Neural cell (in vitro differentiated cells): Measurements from ENCODE around the gene LAG3. TPM values are rescaled to one million over a fixed set of nuclear protein-coding genes. Genes with fewer than 3 reads are reported as not detected.

Experiments used
- H2AFZ ChIP-seq: fragments of 200-600, 300-800 bp; sonication (generic), shearing (Covaris generic); 2 replicates; pipeline ENCODE4 v1.6.0; 2014; ENCODE audit warnings: low read depth, mild to moderate bottlenecking, antibody characterized with exemption, low read length, moderate library complexity
- H3F3A ChIP-seq: fragments of 200-600 bp; shearing (Covaris generic); 2 replicates; pipeline ENCODE4 v1.6.1; 2016; ENCODE audit warnings: mild to moderate bottlenecking, moderate library complexity, mixed read lengths, antibody characterized with exemption, low read length; ENCODE audit not compliant: insufficient read depth, poor library complexity, severe bottlenecking
- H3K27ac ChIP-seq: fragments of 200-600, 300-800 bp; sonication (generic), shearing (Covaris generic); 2 replicates; pipeline ENCODE4 v1.5.1; 2014; ENCODE audit warnings: mild to moderate bottlenecking, low read length, moderate library complexity
- H3K27me3 ChIP-seq: fragments of 300-800, 200-600 bp; sonication (generic), shearing (Covaris generic); 2 replicates; pipeline ENCODE4 v1.6.0; 2014; ENCODE audit warnings: mild to moderate bottlenecking, low read depth, low read length, moderate library complexity; ENCODE audit not compliant: insufficient read depth
- H3K36me3 ChIP-seq: fragments of 300-800, 200-600 bp; sonication (generic), shearing (Covaris generic); 2 replicates; pipeline ENCODE4 v1.5.1; 2014; ENCODE audit warnings: mild to moderate bottlenecking, antibody characterized with exemption, low read length, moderate library complexity; ENCODE audit not compliant: insufficient read depth
- H3K4me2 ChIP-seq: fragments of 300-800, 200-600 bp; sonication (generic), shearing (Covaris generic); 2 replicates; pipeline ENCODE4 v1.6.0; 2014; ENCODE audit warnings: mild to moderate bottlenecking, low read length
- H3K4me3 ChIP-seq: fragments of 300-800, 200-600 bp; sonication (generic), shearing (Covaris generic); 2 replicates; pipeline ENCODE4 v1.5.1; 2014; ENCODE audit warnings: mild to moderate bottlenecking, low read length, moderate library complexity
- H3K79me2 ChIP-seq: fragments of 200-600 bp; shearing (Covaris generic); replicated peaks from 2 replicates; pipeline ENCODE4 v1.6.0; 2014; ENCODE audit warnings: mild to moderate bottlenecking, low read length, moderate library complexity; ENCODE audit not compliant: insufficient read depth
- H3K9ac ChIP-seq: fragments of 300-800, 200-600 bp; sonication (generic), shearing (Covaris generic); 2 replicates; pipeline ENCODE4 v1.6.1; 2016; ENCODE audit warnings: mild to moderate bottlenecking, low read length, mixed read lengths
- H3K9me2 ChIP-seq: fragments of 200-600 bp; shearing (Covaris generic); 2 replicates; pipeline ENCODE4 v1.6.1; 2016; ENCODE audit warnings: mild to moderate bottlenecking, low read length, mixed read lengths; ENCODE audit not compliant: insufficient read depth
- H3K9me3 ChIP-seq: fragments of 200-600, 300-800 bp; sonication (generic), shearing (Covaris generic); 2 replicates; pipeline ENCODE4 v1.6.1; 2016; ENCODE audit warnings: mild to moderate bottlenecking, mixed run types, low read length, moderate library complexity, mixed read lengths
- H4K20me1 ChIP-seq: fragments of 200-600 bp; shearing (Covaris generic); 2 replicates; pipeline ENCODE4 v1.6.1; 2016; ENCODE audit warnings: mild to moderate bottlenecking, mixed run types; ENCODE audit not compliant: insufficient read depth
- CTCF ChIP-seq: fragments of 450-650 bp; IDR thresholded peaks from 2 replicates; pipeline ENCODE4 v1.5.1; 2014; ENCODE audit warnings: antibody characterized with exemption, mild to moderate bottlenecking, moderate library complexity; ENCODE audit not compliant: poor library complexity, severe bottlenecking
- EP300 ChIP-seq: fragments of 450-650 bp; conservative IDR thresholded peaks from 2 replicates; pipeline ENCODE4 v1.6.1; 2014; ENCODE audit warnings: antibody characterized with exemption, mild to moderate bottlenecking, moderate library complexity; ENCODE audit not compliant: poor library complexity, severe bottlenecking
- EZH2 ChIP-seq: fragments of 200-600, 300-800 bp; shearing (Covaris generic), sonication (generic); IDR thresholded peaks from 2 replicates; pipeline ENCODE4 v1.6.1; 2014; ENCODE audit warnings: antibody characterized with exemption, low read length, borderline replicate concordance, mild to moderate bottlenecking; ENCODE audit not compliant: insufficient read depth, poor library complexity, severe bottlenecking
- MXI1 ChIP-seq: fragments of 450-650 bp; conservative IDR thresholded peaks from 2 replicates; pipeline ENCODE4 v1.6.1; 2014; ENCODE audit warnings: antibody characterized with exemption, mild to moderate bottlenecking; ENCODE audit not compliant: poor library complexity, severe bottlenecking
- POLR2AphosphoS5 ChIP-seq: IDR thresholded peaks from 2 replicates; pipeline ENCODE4 v1.6.1; 2012
- RAD21 ChIP-seq: fragments of 450-650 bp; conservative IDR thresholded peaks from 2 replicates; pipeline ENCODE4 v1.6.1; 2014; ENCODE audit warnings: antibody characterized with exemption, mild to moderate bottlenecking, moderate library complexity
- REST ChIP-seq: IDR thresholded peaks from 2 replicates; pipeline ENCODE4 v1.6.1; 2012; ENCODE audit warnings: borderline replicate concordance
- SMC3 ChIP-seq: fragments of 450-650 bp; conservative IDR thresholded peaks from 2 replicates; pipeline ENCODE4 v1.6.1; 2014; ENCODE audit warnings: antibody characterized with exemption, mild to moderate bottlenecking, moderate library complexity; ENCODE audit not compliant: poor library complexity
- TAF1 ChIP-seq: IDR thresholded peaks from 2 replicates; pipeline ENCODE4 v1.6.1; 2012; ENCODE audit warnings: low read depth
- polyA plus RNA-seq: library from polyadenylated mRNA; depleted of rRNA; stranded (reverse); fragments of >200 nt; gene quantifications from 2 replicates; pipeline ENCODE4 v1.2.3, GENCODE V29; 2014

Gene LAG3
- polyA plus RNA-seq, 1 donor from 2014 or later, result 1.4 TPM

GRCh38 chr12:6813363-6813762 is 41.0 kb downstream of the LAG3 start:
- Histone ChIP-seq H3F3A (no peaks in the 10 kb centered on the region), H3K27me3 (no peaks in the 10 kb centered on the region), H3K4me2 (no peak overlapping the region), H3K27ac (no peak overlapping the region), H4K20me1 (no peaks in the 10 kb centered on the region), H3K36me3 (no peaks in the 10 kb centered on the region), H3K4me3 (no peak overlapping the region), H3K9ac (no peak overlapping the region), H3K79me2 (no peaks in the 10 kb centered on the region), H2AFZ (no peak overlapping the region), H3K9me2 (no peaks in the 10 kb centered on the region), H3K9me3 (no peaks in the 10 kb centered on the region)
- TF ChIP-seq EP300, result no peak
- TF ChIP-seq SMC3, result no peak
- no peak for TF ChIP-seq REST
- no peak for TF ChIP-seq CTCF
- TF ChIP-seq TAF1, result no peak
- no peak for TF ChIP-seq POLR2AphosphoS5
- TF ChIP-seq RAD21, result no peak
- TF ChIP-seq MXI1, result no peak
- no peak for TF ChIP-seq EZH2

- Histone ChIP-seq H2AFZ (no peak overlapping the region), H3K9me3 (no peaks in the 10 kb centered on the region), H3K4me3 (no peak overlapping the region), H3K79me2 (peaks cover 12% of the 10 kb centered on the region), H3F3A (no peaks in the 10 kb centered on the region), H3K27me3 (no peaks in the 10 kb centered on the region), H4K20me1 (no peaks in the 10 kb centered on the region), H3K36me3 (no peaks in the 10 kb centered on the region), H3K9ac (no peak overlapping the region), H3K9me2 (no peaks in the 10 kb centered on the region), H3K27ac (no peak overlapping the region), H3K4me2 (no peak overlapping the region)
- TF ChIP-seq POLR2AphosphoS5 (no peak), TAF1 (no peak), EP300 (no peak), MXI1 (no peak), SMC3 (no peak), REST (no peak), RAD21 (no peak), EZH2 (no peak), CTCF (no peak)
Measured at GRCh38 chr12:6816598-6816997, 44.3 kb downstream of the LAG3 start.
